Sigmoid colon (tissue), 7 donors: ENCODE measurements around the gene OPCML. TPM values are rescaled to one million over a fixed set of nuclear protein-coding genes. Genes with fewer than 3 reads are reported as not detected.

Experiments used
- DNase-seq: peaks from one replicate; pipeline ENCODE4 v3.0.0-alpha.2; 2019
- H3K27ac ChIP-seq, 4 donors: fragments of 200-600 bp; sonication (generic); one replicate each; pipeline ENCODE4 v1.5.1; 2016 to 2019; ENCODE audit warnings: mild to moderate bottlenecking in 1 of 4
- H3K27me3 ChIP-seq, 3 donors: fragments of 200-600 bp; sonication (generic); one replicate each; pipeline ENCODE4 v1.5.1; 2019; ENCODE audit warnings: mild to moderate bottlenecking in 1 of 3
- H3K36me3 ChIP-seq, 4 donors: fragments of 200-600 bp; sonication (generic); one replicate each; pipeline ENCODE4 v1.5.1; 2016 to 2019
- H3K4me1 ChIP-seq, 4 donors: fragments of 200-600 bp; sonication (generic); one replicate each; pipeline ENCODE4 v1.5.1; 2017 to 2019
- H3K4me3 ChIP-seq, 4 donors: fragments of 200-600 bp; sonication (generic); one replicate each; pipeline ENCODE4 v1.5.1; 2017 to 2019; ENCODE audit warnings: mild to moderate bottlenecking in 2 of 4, moderate library complexity in 1 of 4
- H3K9me3 ChIP-seq, 4 donors: fragments of 200-600 bp in 3 of 4; sonication (generic) in 3 of 4; one replicate each; pipeline versions ENCODE4 v1.5.1 to v1.6.1; 2013 to 2019
- CTCF ChIP-seq, 4 experiments: fragments of 450-650 bp in 3 of 4; fragments of 200-600 bp in 1 of 4; IDR thresholded peaks; one replicate each; pipeline ENCODE4 v1.5.1; 2016 to 2019; ENCODE audit warnings: antibody characterized with exemption in 4 of 4, mild to moderate bottlenecking in 3 of 4, moderate library complexity in 2 of 4
- EP300 ChIP-seq, 4 donors: sonication (generic); formaldehyde crosslinking; IDR thresholded peaks; one replicate each; pipeline ENCODE4 v1.6.1; 2017; ENCODE audit warnings: antibody characterized with exemption in 4 of 4
- POLR2A ChIP-seq, 2 donors: fragments of 450-650 bp; IDR thresholded peaks; one replicate each; pipeline ENCODE4 v1.6.1; 2016; ENCODE audit warnings: antibody characterized with exemption in 2 of 2, mild to moderate bottlenecking in 2 of 2, moderate library complexity in 2 of 2
- POLR2AphosphoS5 ChIP-seq, 4 donors: sonication (generic); formaldehyde crosslinking; IDR thresholded peaks; one replicate each; pipeline ENCODE4 v1.6.1; 2017; ENCODE audit warnings: antibody characterized with exemption in 4 of 4
- WGBS, 2 donors: extraction: QIAGEN DNeasy Blood & Tissue Kit; methylation state at CpG; one replicate each; pipeline ENCODE4 v1.1.7; 2013; 5-methylcytosine and 5-hydroxymethylcytosine counted together
- intact Hi-C: fragments of 100-400 bp; cut with DNase I; formaldehyde crosslinking; loops from one replicate; pipeline ENCODE4 v1.15.1; 2023
- polyA plus RNA-seq, 3 donors: library from polyadenylated mRNA; stranded (reverse); fragments of 200-250 nt; gene quantifications; one replicate each; pipeline ENCODE4 v1.2.3, GENCODE V29; 2013
- total RNA-seq, 4 donors: library from RNA; depleted of rRNA; stranded (reverse); fragments of >200 nt; gene quantifications; one replicate each; pipeline ENCODE4 v1.1.0, GENCODE V29; 2016
- donor health status: healthy with polysubstance abuse.
- donor health status: Bipolar disorder and iron deficiency.
- donor health status: healthy.

Gene OPCML
- total and polyA plus RNA-seq, 7 donors = under 0.01 to 0.14 (median 0.03) TPM; not detected in 4

GRCh38 chr11:132549561-132549960 is 982.7 kb downstream of the OPCML start:
- intact Hi-C loops = no loop called here
- H3K9me3 ChIP-seq = peaks cover 0 to 4% (median 0%) of the 10 kb centered on the region in 4 donors
- no peaks in the 10 kb centered on the region for H3K27me3 ChIP-seq
- H3K36me3 ChIP-seq = no peaks in the 10 kb centered on the region
- DNase-seq = no peak
- H3K4me3 ChIP-seq = no peak overlapping the region
- WGBS, 2 donors = 74 to 81% methylated on average over 6 of the region's 6 CpGs
- H3K4me1 ChIP-seq = no peaks in the 10 kb centered on the region
- TF ChIP-seq POLR2AphosphoS5 (IDR thresholded peaks at IDR 0.05) (no peak), EP300 (IDR thresholded peaks at IDR 0.05) (no peak), CTCF (IDR thresholded peaks at IDR 0.05) (no peak), POLR2A (IDR thresholded peaks at IDR 0.05) (no peak)
- no peak overlapping the region for H3K27ac ChIP-seq

GRCh38 chr11:132549001-132549400 is 983.3 kb downstream of the OPCML start:
- H3K4me3 ChIP-seq = no peak overlapping the region
- no peak overlapping the region for H3K27ac ChIP-seq
- intact Hi-C loops = no loop called here
- peaks cover 0 to 4% (median 0%) of the 10 kb centered on the region in 4 donors for H3K9me3 ChIP-seq
- TF ChIP-seq EP300 (IDR thresholded peaks at IDR 0.05) (no peak), CTCF (IDR thresholded peaks at IDR 0.05) (no peak), POLR2A (IDR thresholded peaks at IDR 0.05) (no peak), POLR2AphosphoS5 (IDR thresholded peaks at IDR 0.05) (no peak)
- no peaks in the 10 kb centered on the region for H3K27me3 ChIP-seq
- DNase-seq = no peak
- H3K36me3 ChIP-seq = no peaks in the 10 kb centered on the region
- 59 to 69% methylated on average over 7 of the region's 7 CpGs for WGBS, 2 donors
- H3K4me1 ChIP-seq = no peaks in the 10 kb centered on the region

GRCh38 chr11:132544007-132544406 is 988.3 kb downstream of the OPCML start:
- WGBS, 2 donors = 79 to 82% methylated on average over 5 of the region's 5 CpGs
- intact Hi-C loops = no loop called here
- Histone ChIP-seq H3K4me3 (no peak overlapping the region), H3K9me3 (no peaks in the 10 kb centered on the region), H3K27me3 (no peaks in the 10 kb centered on the region), H3K4me1 (no peaks in the 10 kb centered on the region), H3K27ac (no peak overlapping the region), H3K36me3 (no peaks in the 10 kb centered on the region)
- DNase-seq = no peak
- TF ChIP-seq EP300 (IDR thresholded peaks at IDR 0.05) = no peak
- no peak for TF ChIP-seq POLR2A (IDR thresholded peaks at IDR 0.05)
- no peak for TF ChIP-seq POLR2AphosphoS5 (IDR thresholded peaks at IDR 0.05)
- no peak for TF ChIP-seq CTCF (IDR thresholded peaks at IDR 0.05)

- Histone ChIP-seq H3K4me1 (no peaks in the 10 kb centered on the region), H3K27me3 (no peaks in the 10 kb centered on the region), H3K4me3 (no peak overlapping the region), H3K9me3 (no peaks in the 10 kb centered on the region), H3K36me3 (no peaks in the 10 kb centered on the region), H3K27ac (no peak overlapping the region)
- no peak for DNase-seq
- intact Hi-C loops = no loop called here
- TF ChIP-seq EP300 (IDR thresholded peaks at IDR 0.05) (no peak), POLR2AphosphoS5 (IDR thresholded peaks at IDR 0.05) (no peak), CTCF (IDR thresholded peaks at IDR 0.05) (no peak), POLR2A (IDR thresholded peaks at IDR 0.05) (no peak)
- WGBS, 2 donors = 92 to 93% methylated on average over 2 of the region's 2 CpGs
Measured at GRCh38 chr11:132541794-132542193, 990.5 kb downstream of the OPCML start.

- Histone ChIP-seq H3K27ac (no peak overlapping the region), H3K4me3 (no peak overlapping the region), H3K27me3 (no peaks in the 10 kb centered on the region), H3K4me1 (no peaks in the 10 kb centered on the region), H3K9me3 (no peaks in the 10 kb centered on the region), H3K36me3 (no peaks in the 10 kb centered on the region)
- DNase-seq = no peak
- TF ChIP-seq POLR2AphosphoS5 (IDR thresholded peaks at IDR 0.05) (no peak), POLR2A (IDR thresholded peaks at IDR 0.05) (no peak), EP300 (IDR thresholded peaks at IDR 0.05) (no peak), CTCF (IDR thresholded peaks at IDR 0.05) (no peak)
- WGBS, 2 donors = 17 to 23% methylated on average over 2 of the region's 2 CpGs
- intact Hi-C loops = no loop called here
Measured at GRCh38 chr11:132540581-132540980, 991.7 kb downstream of the OPCML start.
